ENCODE measurements around the gene RBBP4. TPM values are rescaled to one million over a fixed set of nuclear protein-coding genes. Genes with fewer than 3 reads are reported as not detected.
"Not testable (repeated sequence)": the region's sequence is repeated elsewhere in the genome, so short reads cannot be mapped to it uniquely, and the experiment has no call there.

Gene RBBP4
- total RNA-seq, 1 experiment from 2014 or later = 513 TPM

- intact Hi-C loops (cut with micrococcal nuclease; ENCODE audit: unreplicated experiment) = no loop called here
- H3K9me3 ChIP-seq (ENCODE audit: low read depth, low read length, poor library complexity, severe bottlenecking) = no peaks in the 10 kb centered on the region
- POLR2A ChIA-PET (ENCODE audit: low non-redundant PET) = no interaction called here
- no peak for TF ChIP-seq EZH2 (IDR thresholded peaks at IDR 0.05; ENCODE audit: borderline replicate concordance, low read depth, low read length, poor library complexity, severe bottlenecking)
- TF ChIP-seq CTCF (conservative IDR thresholded peaks at IDR 0.05; ENCODE audit: low read depth, low read length) = no peak
- no peaks in the 10 kb centered on the region for H3K27me3 ChIP-seq (replicated peaks; ENCODE audit: insufficient read depth, low read depth, low read length, poor library complexity)
- no peak overlapping the region for H3K27ac ChIP-seq (ENCODE audit: low read depth, low read length, poor library complexity, severe bottlenecking)
- CTCF ChIA-PET = no interaction called here
- no peak for DNase-seq (ENCODE audit: low spot score)
- no TSS peak for BruUV-seq (replicated peaks)
- peaks cover 8% of the 10 kb centered on the region for H3K36me3 ChIP-seq (ENCODE audit: insufficient read depth, low read length, poor library complexity, severe bottlenecking)
- no peaks in the 10 kb centered on the region for H3K4me1 ChIP-seq (ENCODE audit: insufficient read depth, low read length, poor library complexity, severe bottlenecking)
- H3K4me3 ChIP-seq (ENCODE audit: low read depth, low read length, poor library complexity, severe bottlenecking) = no peak overlapping the region
These were observed 24.8 kb upstream of the RBBP4 start for GRCh38 chr1:32626176-32626575.

GRCh38 chr1:32627596-32628162 is 23.3 kb upstream of the RBBP4 start:
- DNase-seq (ENCODE audit: low spot score) = no peak
- H3K4me1 ChIP-seq (ENCODE audit: insufficient read depth, low read length, poor library complexity, severe bottlenecking) = no peaks in the 10 kb centered on the region
- H3K9me3 ChIP-seq (ENCODE audit: low read depth, low read length, poor library complexity, severe bottlenecking) = no peaks in the 10 kb centered on the region
- no peak for TF ChIP-seq CTCF (conservative IDR thresholded peaks at IDR 0.05; ENCODE audit: low read depth, low read length)
- no peak for TF ChIP-seq EZH2 (IDR thresholded peaks at IDR 0.05; ENCODE audit: borderline replicate concordance, low read depth, low read length, poor library complexity, severe bottlenecking)
- intact Hi-C loops (cut with micrococcal nuclease; ENCODE audit: unreplicated experiment) = no loop called here
- no peaks in the 10 kb centered on the region for H3K27me3 ChIP-seq (replicated peaks; ENCODE audit: insufficient read depth, low read depth, low read length, poor library complexity)
- BruUV-seq (replicated peaks) = no TSS peak
- H3K36me3 ChIP-seq (ENCODE audit: insufficient read depth, low read length, poor library complexity, severe bottlenecking) = peaks cover 9% of the 10 kb centered on the region
- H3K27ac ChIP-seq (ENCODE audit: low read depth, low read length, poor library complexity, severe bottlenecking) = no peak overlapping the region
- ChIA-PET CTCF (no interaction called here), POLR2A (ENCODE audit: low non-redundant PET) (no interaction called here)
- no peak overlapping the region for H3K4me3 ChIP-seq (ENCODE audit: low read depth, low read length, poor library complexity, severe bottlenecking)

GRCh38 chr1:32630173-32630572 is 20.8 kb upstream of the RBBP4 start:
- intact Hi-C loops (cut with micrococcal nuclease; ENCODE audit: unreplicated experiment); H3K27me3 ChIP-seq (replicated peaks; ENCODE audit: insufficient read depth, low read depth, low read length, poor library complexity); H3K9me3 ChIP-seq (ENCODE audit: low read depth, low read length, poor library complexity, severe bottlenecking); DNase-seq (ENCODE audit: low spot score); H3K4me3 ChIP-seq (ENCODE audit: low read depth, low read length, poor library complexity, severe bottlenecking); H3K4me1 ChIP-seq (ENCODE audit: insufficient read depth, low read length, poor library complexity, severe bottlenecking); CTCF ChIA-PET; H3K27ac ChIP-seq (ENCODE audit: low read depth, low read length, poor library complexity, severe bottlenecking); BruUV-seq (replicated peaks): not testable (repeated sequence)
- H3K36me3 ChIP-seq (ENCODE audit: insufficient read depth, low read length, poor library complexity, severe bottlenecking) = peaks cover 19% of the 10 kb centered on the region
- POLR2A ChIA-PET (ENCODE audit: low non-redundant PET) = interaction anchor here (0.6 kb wide), 1 partner anchor 41 kb away, joined by 4 read pairs; no protein-coding TSS in a partner anchor

GRCh38 chr1:32632829-32633228 is 18.2 kb upstream of the RBBP4 start:
- intact Hi-C loops (cut with micrococcal nuclease; ENCODE audit: unreplicated experiment) = no loop called here
- TF ChIP-seq CTCF (conservative IDR thresholded peaks at IDR 0.05; ENCODE audit: low read depth, low read length) (no peak), EZH2 (IDR thresholded peaks at IDR 0.05; ENCODE audit: borderline replicate concordance, low read depth, low read length, poor library complexity, severe bottlenecking) (no peak)

More at GRCh38 chr1:32632829-32633228, 18.2 kb upstream of the RBBP4 start:
- Histone ChIP-seq H3K36me3 (ENCODE audit: insufficient read depth, low read length, poor library complexity, severe bottlenecking) (peaks cover 16% of the 10 kb centered on the region), H3K27ac (ENCODE audit: low read depth, low read length, poor library complexity, severe bottlenecking) (no peak overlapping the region), H3K4me1 (ENCODE audit: insufficient read depth, low read length, poor library complexity, severe bottlenecking) (no peaks in the 10 kb centered on the region), H3K4me3 (ENCODE audit: low read depth, low read length, poor library complexity, severe bottlenecking) (no peak overlapping the region), H3K9me3 (ENCODE audit: low read depth, low read length, poor library complexity, severe bottlenecking) (no peaks in the 10 kb centered on the region), H3K27me3 (replicated peaks; ENCODE audit: insufficient read depth, low read depth, low read length, poor library complexity) (no peaks in the 10 kb centered on the region)
- DNase-seq (ENCODE audit: low spot score) = no peak
- ChIA-PET POLR2A (ENCODE audit: low non-redundant PET) (no interaction called here), CTCF (no interaction called here)
- TSS peak; percentile 14 for BruUV-seq (replicated peaks)
